CD4-positive, alpha-beta T cell (primary cell): ENCODE measurements around the gene PBOV1. TPM values are rescaled to one million over a fixed set of nuclear protein-coding genes. Genes with fewer than 3 reads are reported as not detected.

Source experiments
- ATAC-seq: fragments of 200-7000 bp; cut with Tn5 transposase; one replicate; pipeline ENCODE4 v1.10.0; 2022; ENCODE audit warnings: mild to moderate bottlenecking; ENCODE audit not compliant: poor library complexity
- CTCF ChIA-PET: fragments of 350-600 bp; sonication (Branson Sonifier 250); formaldehyde crosslinking; loops from one replicate; lab custom pipeline; 2021; ENCODE audit warnings: antibody characterized with exemption, inconsistent platforms; lab: Charles Lee
- POLR2A ChIA-PET: fragments of 350-600 bp; sonication (Branson Sonifier 250); formaldehyde crosslinking; loops from one replicate; lab custom pipeline; 2021; ENCODE audit warnings: antibody characterized with exemption, inconsistent platforms; lab: Charles Lee
- DNase-seq, 14 experiments: peaks; one replicate each; pipeline ENCODE4 v3.0.0-alpha.2; 2013 to 2020; ENCODE audit warnings: mixed read lengths in 2 of 14
- H3K27ac ChIP-seq, 2 donors: one replicate each; pipeline versions ENCODE4 v1.5.1 to v1.7.0; 2013; ENCODE audit warnings: low read length in 2 of 2, low read depth in 1 of 2, mild to moderate bottlenecking in 1 of 2
- H3K27me3 ChIP-seq, 2 experiments: 1 replicate in 1 of 2; 2 replicates in 1 of 2; pipeline versions ENCODE4 v1.6.1 to v1.7.0; 2013; ENCODE audit warnings: low read length in 2 of 2, control low read depth in 1 of 2, mild to moderate bottlenecking in 1 of 2, moderate library complexity in 1 of 2; ENCODE audit not compliant: insufficient read depth in 2 of 2, control insufficient read depth in 1 of 2
- H3K36me3 ChIP-seq: one replicate; pipeline ENCODE4 v1.6.1; 2013; ENCODE audit warnings: low read length, control low read depth; ENCODE audit not compliant: insufficient read depth
- H3K4me1 ChIP-seq: one replicate; pipeline ENCODE4 v1.6.1; 2013; ENCODE audit warnings: low read length, control low read depth; ENCODE audit not compliant: insufficient read depth
- H3K4me3 ChIP-seq: one replicate; pipeline ENCODE4 v1.5.1; 2013; ENCODE audit warnings: mild to moderate bottlenecking, low read length, moderate library complexity
- H3K9me3 ChIP-seq, 2 experiments: 1 replicate in 1 of 2; 2 replicates in 1 of 2; pipeline versions ENCODE4 v1.6.1 to v1.7.0; 2013; ENCODE audit warnings: low read length in 2 of 2, mild to moderate bottlenecking in 2 of 2, control low read depth in 1 of 2, moderate library complexity in 1 of 2; ENCODE audit not compliant: control insufficient read depth in 1 of 2, insufficient read depth in 1 of 2
- H3K27ac Mint-ChIP-seq: one replicate; pipeline ENCODE4 v1.8.0; 2020; ENCODE audit warnings: mixed read lengths
- H3K27me3 Mint-ChIP-seq: one replicate; pipeline ENCODE4 v1.8.0; 2021; ENCODE audit warnings: mixed read lengths
- H3K36me3 Mint-ChIP-seq: one replicate; pipeline ENCODE4 v1.8.0; 2021; ENCODE audit warnings: low read depth, mixed read lengths
- H3K4me1 Mint-ChIP-seq: one replicate; pipeline ENCODE4 v1.8.0; 2021; ENCODE audit warnings: low read depth, mixed read lengths
- H3K4me3 Mint-ChIP-seq: one replicate; pipeline ENCODE4 v1.8.0; 2020; ENCODE audit warnings: mild to moderate bottlenecking, mixed read lengths
- H3K9me3 Mint-ChIP-seq: one replicate; pipeline ENCODE4 v1.8.0; 2020; ENCODE audit warnings: mixed read lengths
- intact Hi-C, 2 experiments: fragments of 100-400 bp; cut with DNase I in 1 of 2; cut with micrococcal nuclease in 1 of 2; formaldehyde crosslinking; loops; one replicate each; pipeline versions ENCODE4 v1.15.1 to v1.9.0; 2023 to 2025; cut with DNase I, micrococcal nuclease
- total RNA-seq, 174 experiments: library from RNA in 2 of 174; stranded (reverse) in 2 of 174; gene quantifications; one replicate each; pipeline ENCODE4 v1.2.3 and lab custom pipeline; 2021 to 2026
- TF ChIP-seq, protein P1 (sequence below): fragments of 200-600 bp; IDR thresholded peaks from one replicate; pipeline ENCODE4 v1.8.0; 2022; ENCODE audit warnings: antibody characterized with exemption, mild to moderate bottlenecking

Gene PBOV1
- total RNA-seq, 2 experiments from 2014 or later: not detected

DNA sequence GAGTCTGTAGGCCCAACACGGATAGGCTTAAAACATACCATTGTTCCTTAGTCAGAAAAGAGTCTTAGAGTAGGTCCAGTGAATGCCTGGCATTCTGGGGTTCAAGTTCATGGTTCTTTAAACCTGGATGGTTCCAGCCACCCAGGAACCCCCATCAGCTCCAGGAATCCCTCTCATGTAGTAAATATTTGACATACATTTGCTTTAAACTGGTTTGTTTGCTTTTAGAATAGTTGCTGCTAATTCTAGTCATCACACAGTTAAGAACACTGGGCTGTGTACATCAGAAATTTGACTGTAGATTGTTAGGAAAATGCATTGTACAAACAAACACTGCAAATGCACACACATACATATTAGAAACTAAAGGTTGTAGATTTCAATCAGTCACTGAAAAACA, 30.6 kb upstream of the PBOV1 start:
- DNase-seq: no peak
- no peaks in the 10 kb centered on the region for H3K27me3 ChIP-seq
- no peak overlapping the region for H3K4me3 ChIP-seq
- POLR2A ChIA-PET: no interaction called here
- TF ChIP-seq, protein P1, sequence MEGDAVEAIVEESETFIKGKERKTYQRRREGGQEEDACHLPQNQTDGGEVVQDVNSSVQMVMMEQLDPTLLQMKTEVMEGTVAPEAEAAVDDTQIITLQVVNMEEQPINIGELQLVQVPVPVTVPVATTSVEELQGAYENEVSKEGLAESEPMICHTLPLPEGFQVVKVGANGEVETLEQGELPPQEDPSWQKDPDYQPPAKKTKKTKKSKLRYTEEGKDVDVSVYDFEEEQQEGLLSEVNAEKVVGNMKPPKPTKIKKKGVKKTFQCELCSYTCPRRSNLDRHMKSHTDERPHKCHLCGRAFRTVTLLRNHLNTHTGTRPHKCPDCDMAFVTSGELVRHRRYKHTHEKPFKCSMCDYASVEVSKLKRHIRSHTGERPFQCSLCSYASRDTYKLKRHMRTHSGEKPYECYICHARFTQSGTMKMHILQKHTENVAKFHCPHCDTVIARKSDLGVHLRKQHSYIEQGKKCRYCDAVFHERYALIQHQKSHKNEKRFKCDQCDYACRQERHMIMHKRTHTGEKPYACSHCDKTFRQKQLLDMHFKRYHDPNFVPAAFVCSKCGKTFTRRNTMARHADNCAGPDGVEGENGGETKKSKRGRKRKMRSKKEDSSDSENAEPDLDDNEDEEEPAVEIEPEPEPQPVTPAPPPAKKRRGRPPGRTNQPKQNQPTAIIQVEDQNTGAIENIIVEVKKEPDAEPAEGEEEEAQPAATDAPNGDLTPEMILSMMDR: no peak
- ATAC-seq: no peak
- H3K36me3 ChIP-seq: no peaks in the 10 kb centered on the region
- intact Hi-C loops: no loop called here
- no peak overlapping the region for H3K27ac Mint-ChIP-seq
- H3K4me1 ChIP-seq: no peaks in the 10 kb centered on the region
- H3K9me3 Mint-ChIP-seq: no peaks in the 10 kb centered on the region
- no peaks in the 10 kb centered on the region for H3K9me3 ChIP-seq
- H3K27ac ChIP-seq: no peak overlapping the region
- CTCF ChIA-PET: no interaction called here
- peaks cover 6% of the 10 kb centered on the region for H3K27me3 Mint-ChIP-seq
- H3K36me3 Mint-ChIP-seq: no peaks in the 10 kb centered on the region
- H3K4me1 Mint-ChIP-seq: no peaks in the 10 kb centered on the region
- no peak overlapping the region for H3K4me3 Mint-ChIP-seq

DNA sequence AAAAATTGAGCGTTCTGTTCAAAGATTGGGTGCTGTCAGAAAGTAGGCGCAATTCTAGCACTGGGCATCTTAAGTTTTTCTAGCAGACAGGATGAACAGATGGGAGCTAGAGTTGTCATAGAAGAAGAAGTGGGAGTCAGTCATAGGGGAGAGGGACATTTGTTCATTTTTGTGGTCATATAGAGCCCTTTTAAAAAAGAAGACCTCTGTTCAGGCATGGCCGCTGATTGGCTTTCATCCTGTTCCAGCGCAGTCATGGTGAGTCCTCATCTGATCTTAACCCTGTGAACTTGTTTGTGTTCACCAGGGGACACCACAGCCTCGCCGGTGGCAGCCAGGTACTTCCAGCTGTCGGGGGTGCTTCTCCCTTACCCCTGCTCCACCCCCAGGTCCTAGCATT, 29.7 kb upstream of the PBOV1 start:
- Histone ChIP-seq H3K27ac (no peak overlapping the region), H3K4me3 (no peak overlapping the region), H3K36me3 (no peaks in the 10 kb centered on the region), H3K27me3 (no peaks in the 10 kb centered on the region), H3K4me1 (no peaks in the 10 kb centered on the region), H3K9me3 (no peaks in the 10 kb centered on the region)
- H3K36me3 Mint-ChIP-seq: no peaks in the 10 kb centered on the region
- ChIA-PET CTCF (no interaction called here), POLR2A (no interaction called here)
- TF ChIP-seq, protein P1: no peak
- H3K9me3 Mint-ChIP-seq: no peaks in the 10 kb centered on the region
- no peaks in the 10 kb centered on the region for H3K4me1 Mint-ChIP-seq
- no peak overlapping the region for H3K27ac Mint-ChIP-seq
- no peak for DNase-seq
- ATAC-seq: no peak
- peaks cover 3% of the 10 kb centered on the region for H3K27me3 Mint-ChIP-seq
- intact Hi-C loops: no loop called here
- no peak overlapping the region for H3K4me3 Mint-ChIP-seq

DNA sequence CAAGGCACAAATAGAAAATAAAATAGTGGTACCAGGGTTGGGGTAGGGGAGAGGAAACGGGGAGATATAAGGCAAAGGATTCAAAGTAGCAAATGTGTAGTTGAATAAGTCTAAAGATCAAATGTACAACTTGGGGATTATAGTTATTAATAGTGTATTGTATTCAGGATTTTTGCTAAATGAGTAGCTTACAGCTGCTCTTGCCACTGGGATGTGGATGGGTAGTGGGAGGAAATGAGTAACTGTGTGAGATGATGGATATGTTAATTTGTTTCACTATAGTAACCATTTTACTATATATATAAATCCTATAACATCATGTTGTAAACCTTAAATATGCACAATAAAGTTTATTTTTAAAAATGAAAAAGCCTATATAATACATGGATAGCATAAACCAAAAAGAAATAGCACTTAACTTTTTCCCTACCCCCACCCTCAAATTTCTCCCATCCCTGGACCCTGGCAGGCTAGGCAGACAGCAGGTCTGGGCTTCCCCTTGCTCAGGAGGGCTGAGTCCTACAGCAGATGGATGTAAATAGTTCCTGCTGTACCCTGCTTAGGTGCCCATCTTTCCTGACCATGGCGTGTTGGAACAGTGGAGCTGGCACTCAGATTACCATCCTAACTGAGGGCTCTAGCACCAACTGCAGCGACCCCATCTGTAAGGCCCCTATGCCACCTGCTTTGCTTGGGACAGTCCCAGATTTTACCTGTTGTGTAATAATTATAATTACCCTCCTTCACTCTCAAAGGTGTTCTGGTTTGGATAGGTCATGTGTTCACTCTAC, 28.6 kb upstream of the PBOV1 start:
- H3K9me3 ChIP-seq: no peaks in the 10 kb centered on the region
- H3K36me3 ChIP-seq: no peaks in the 10 kb centered on the region
- Mint-ChIP-seq H3K9me3 (no peaks in the 10 kb centered on the region), H3K27ac (no peak overlapping the region), H3K27me3 (peaks cover 7% of the 10 kb centered on the region), H3K36me3 (no peaks in the 10 kb centered on the region), H3K4me3 (no peak overlapping the region), H3K4me1 (no peaks in the 10 kb centered on the region)
- H3K4me1 ChIP-seq: no peaks in the 10 kb centered on the region
- POLR2A ChIA-PET: no interaction called here
- no peak for DNase-seq
- CTCF ChIA-PET: no interaction called here
- intact Hi-C loops: no loop called here
- ATAC-seq: no peak
- no peak overlapping the region for H3K27ac ChIP-seq
- TF ChIP-seq, protein P1: no peak
- H3K4me3 ChIP-seq: no peak overlapping the region
- no peaks in the 10 kb centered on the region for H3K27me3 ChIP-seq
